ENCODE measurements around the gene ENPEP.
"Not testable (repeated sequence)": the region's sequence is repeated elsewhere in the genome, so short reads cannot be mapped to it uniquely, and the experiment has no call there.

Gene ENPEP

GRCh38 chr4:110475881-110476818 lies at the start of gene ENPEP:
TSS of gene ENPEP (plus strand) at chr4:110476155. CDS start at chr4:110476415, 260 bp downstream.
- no peak for DNase-seq

GRCh38 chr4:110431805-110432204 lies 44.1 kb upstream of the ENPEP start:
- DNase-seq: not testable (repeated sequence)

- not testable (repeated sequence) for DNase-seq
Measured at GRCh38 chr4:110437292-110437691, 38.7 kb upstream of the ENPEP start.

GRCh38 chr4:110439209-110439608 lies 36.7 kb upstream of the ENPEP start:
- not testable (repeated sequence) for DNase-seq

GRCh38 chr4:110442309-110442708 lies 33.6 kb upstream of the ENPEP start:
- DNase-seq: no peak

GRCh38 chr4:110442788-110443187 lies 33.2 kb upstream of the ENPEP start:
- no peak for DNase-seq

GRCh38 chr4:110449947-110450346 lies 26.0 kb upstream of the ENPEP start:
- DNase-seq: no peak

- no peak for DNase-seq
Measured at GRCh38 chr4:110452546-110452945, 23.4 kb upstream of the ENPEP start.

- no peak for DNase-seq
Measured at GRCh38 chr4:110454441-110454840, 21.5 kb upstream of the ENPEP start.

GRCh38 chr4:110458494-110459266 lies 17.3 kb upstream of the ENPEP start:
- DNase-seq: no peak

- DNase-seq: no peak
Measured at GRCh38 chr4:110460074-110460746, 15.7 kb upstream of the ENPEP start.

GRCh38 chr4:110467400-110467799 lies 8.6 kb upstream of the ENPEP start:
- no peak for DNase-seq

- no peak for DNase-seq
Measured at GRCh38 chr4:110472583-110473329, 3.2 kb upstream of the ENPEP start.

GRCh38 chr4:110474481-110474880 lies 1.5 kb upstream of the ENPEP start:
- no peak for DNase-seq

GRCh38 chr4:110475080-110475479 lies 875 bp upstream of the ENPEP start:
- DNase-seq: not testable (repeated sequence)

- no peak for DNase-seq
Measured at GRCh38 chr4:110477836-110478235, 1.9 kb downstream of the ENPEP start.

- no peak for DNase-seq
Measured at GRCh38 chr4:110480031-110480549, 4.1 kb downstream of the ENPEP start.

- no peak for DNase-seq
Measured at GRCh38 chr4:110480746-110481271, 4.9 kb downstream of the ENPEP start.

- no peak for DNase-seq
Measured at GRCh38 chr4:110483516-110483915, 7.6 kb downstream of the ENPEP start.

GRCh38 chr4:110484029-110484428 lies 8.1 kb downstream of the ENPEP start:
- DNase-seq: no peak

GRCh38 chr4:110484767-110485166 lies 8.8 kb downstream of the ENPEP start:
- no peak for DNase-seq

- no peak for DNase-seq
Measured at GRCh38 chr4:110485452-110485851, 9.5 kb downstream of the ENPEP start.
